Heart left ventricle (tissue), 16 donors: Measurements from ENCODE around the gene LRRC26. TPM values are rescaled to one million over a fixed set of nuclear protein-coding genes. Genes with fewer than 3 reads are reported as not detected.
A peak's percentile ranks its signal among the peaks of the same experiment; 100 is the strongest.

Source experiments
- ATAC-seq, 4 donors: fragments of 200-7000 bp; cut with Tn5 transposase; one replicate each; pipeline ENCODE4 v1.9.1; 2020 to 2022; ENCODE audit warnings: moderate library complexity in 4 of 4, mild to moderate bottlenecking in 3 of 4, moderate number of reproducible peaks in 1 of 4
- DNase-seq, 5 donors: peaks; one replicate each; pipeline ENCODE4 v3.0.0-alpha.2; 2020
- H3K27ac ChIP-seq, 12 donors: fragments of 200-600 bp; sonication (generic) in 4 of 12; one replicate each; pipeline versions ENCODE4 v1.5.0 to v1.8.0; 2016 to 2022; ENCODE audit warnings: mild to moderate bottlenecking in 2 of 12
- H3K27me3 ChIP-seq, 9 donors: fragments of 200-600 bp; sonication (generic) in 2 of 9; one replicate each; pipeline versions ENCODE4 v1.5.1 to v1.8.0; 2016 to 2022; ENCODE audit warnings: mild to moderate bottlenecking in 3 of 9
- H3K36me3 ChIP-seq, 9 donors: fragments of 200-600 bp; sonication (generic) in 2 of 9; one replicate each; pipeline versions ENCODE4 v1.5.0 to v1.8.0; 2018 to 2022; ENCODE audit warnings: mild to moderate bottlenecking in 2 of 9
- H3K4me1 ChIP-seq, 12 donors: fragments of 200-600 bp; sonication (generic) in 4 of 12; one replicate each; pipeline versions ENCODE4 v1.5.0 to v1.8.0; 2016 to 2022; ENCODE audit warnings: mild to moderate bottlenecking in 3 of 12
- H3K4me3 ChIP-seq, 12 donors: fragments of 200-600 bp; sonication (generic) in 4 of 12; one replicate each; pipeline versions ENCODE4 v1.5.0 to v1.8.0; 2017 to 2022; ENCODE audit warnings: mild to moderate bottlenecking in 9 of 12, moderate library complexity in 4 of 12
- H3K9me3 ChIP-seq, 12 donors: fragments of 200-600 bp; sonication (generic) in 4 of 12; one replicate each; pipeline versions ENCODE4 v1.5.0 to v1.8.0; 2016 to 2022; ENCODE audit warnings: mild to moderate bottlenecking in 1 of 12
- POLR2A ChIP-seq, 2 donors: fragments of 450-650 bp; IDR thresholded peaks; one replicate each; pipeline ENCODE4 v1.6.1; 2017; ENCODE audit warnings: antibody characterized with exemption in 2 of 2, mild to moderate bottlenecking in 2 of 2, moderate library complexity in 2 of 2
- WGBS, 4 donors: extraction: QIAGEN DNeasy Blood & Tissue Kit in 2 of 4; methylation state at CpG; one replicate each; pipeline versions ENCODE4 v1.1.5 to v1.1.7; 2013 to 2018; 5-methylcytosine and 5-hydroxymethylcytosine counted together
- intact Hi-C, 10 donors: fragments of 100-400 bp; cut with DNase I; formaldehyde crosslinking; loops; one replicate each; pipeline versions ENCODE4 v1.11.1 to v1.14.2; 2022
- polyA plus RNA-seq, 2 donors: library from polyadenylated mRNA; stranded (reverse); fragments of 200-250 nt; gene quantifications; one replicate each; pipeline ENCODE4 v1.2.3, GENCODE V29; 2013
- total RNA-seq, 9 donors: library from RNA; depleted of rRNA in 2 of 9; stranded (reverse); fragments of >200 nt in 2 of 9; fragmentation: NEBNext Ultra II Directional in 3 of 9; extraction: Animal tissue kit (Norgen Biotek cat#: 25700) in 3 of 9; gene quantifications; one replicate each; pipeline versions ENCODE4 v1.1.0 to v1.2.4, GENCODE V29; 2016 to 2023
- TF ChIP-seq, protein P1 (sequence below), 12 donors: fragments of 200-600 bp; sonication (generic) in 4 of 12; IDR thresholded peaks; one replicate each; pipeline versions ENCODE4 v1.5.0 to v1.8.0; 2018 to 2022; ENCODE audit warnings: antibody characterized with exemption in 12 of 12, mild to moderate bottlenecking in 5 of 12
- donor health status: ischemic (EF 13 %, LVEDD 7.1; RV severe dilation, severe dysfunction).
- donor health status: healthy with polysubstance abuse.
- donor health status: DM: no; HTN: yes; CAD: no.
- donor health status: DM: no; HTN: no; CAD: no.
- donor health status: ischemic (EF 25% LVEDD 6.9; RV normal size, moderate dysfunction).
- donor health status: ischemic (EF 25% LVEDD 5.7; RV mildly dilated, moderate dysfunction).
- donor health status: healthy.
- donor health status: DM: yes; HTN: yes; CAD: no.
- donor health status: ischemic (EF 35%, LVEDD 5.7; RV mildly dilated, moderate dysfunction).
- donor health status: nonischemic (EF 11% LVEDD 7.7; RV severe dilation, severe dysfunction).
- donor health status: DM: yes; HTN: yes; CAD: no.
- donor health status: PGD.
- donor health status: ischemic (EF 29% LVEDD 5.4; RV normal size, mild dysfunction).
- donor health status: nonischemic (EF 23%, LVEDD 6.1; RV moderate dilation, normal function).

The LRRC26 gene
- total and polyA plus RNA-seq, 11 donors = not detected

- DNase-seq (no peak), ATAC-seq (peak in 3 of 4 donors; percentile 54 to 84 (median 71))
Measured at GRCh38 chr9:137138722-137139467, 31.0 kb downstream of the LRRC26 start, which contains the start of gene GRIN1. Gene GRIN1 (plus strand): TSS chr9:137139154. CDS start chr9:137139487, 333 bp downstream.

DNA sequence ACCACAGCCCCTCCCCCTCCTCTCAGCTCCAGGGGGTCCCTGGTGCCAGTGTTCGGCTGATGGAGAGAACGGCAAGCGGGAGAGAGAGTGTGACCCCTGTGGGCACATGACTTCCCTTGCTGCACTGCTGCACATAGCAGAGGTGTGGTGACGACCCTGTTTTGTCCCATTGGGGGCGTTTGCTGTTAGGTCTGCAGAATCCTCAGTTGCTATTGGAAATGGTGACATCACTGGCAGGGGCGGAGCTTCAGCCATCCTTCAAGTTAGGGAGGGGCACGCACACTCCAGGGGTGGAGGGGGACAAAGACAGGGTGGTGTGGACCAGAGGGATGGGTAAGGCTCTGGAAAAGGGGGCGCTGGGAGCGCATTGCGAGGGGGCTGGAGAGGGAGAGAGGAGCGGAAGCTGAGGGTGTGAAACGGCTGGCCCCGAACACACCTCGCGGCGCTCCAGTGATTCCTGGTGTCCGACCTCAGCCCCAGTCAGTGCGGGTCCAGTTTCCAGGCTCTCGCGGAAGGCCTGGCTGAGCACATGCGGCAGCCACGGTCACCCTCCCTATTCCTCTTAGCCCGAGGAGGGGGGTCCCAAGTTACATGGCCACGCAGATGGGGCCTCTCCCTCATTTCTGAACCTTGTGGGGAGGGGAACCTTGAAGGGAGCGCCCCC, 31.7 kb downstream of the LRRC26 start:
- Histone ChIP-seq H3K9me3 (no peaks in the 10 kb centered on the region), H3K27ac (no peak overlapping the region), H3K4me1 (peaks cover 0 to 14% (median 1%) of the 10 kb centered on the region in 12 donors), H3K36me3 (no peaks in the 10 kb centered on the region), H3K4me3 (no peak overlapping the region), H3K27me3 (peaks cover 18 to 96% (median 75%) of the 10 kb centered on the region in 9 donors)
- no peak for TF ChIP-seq POLR2A (IDR thresholded peaks at IDR 0.05)
- TF ChIP-seq, protein P1, sequence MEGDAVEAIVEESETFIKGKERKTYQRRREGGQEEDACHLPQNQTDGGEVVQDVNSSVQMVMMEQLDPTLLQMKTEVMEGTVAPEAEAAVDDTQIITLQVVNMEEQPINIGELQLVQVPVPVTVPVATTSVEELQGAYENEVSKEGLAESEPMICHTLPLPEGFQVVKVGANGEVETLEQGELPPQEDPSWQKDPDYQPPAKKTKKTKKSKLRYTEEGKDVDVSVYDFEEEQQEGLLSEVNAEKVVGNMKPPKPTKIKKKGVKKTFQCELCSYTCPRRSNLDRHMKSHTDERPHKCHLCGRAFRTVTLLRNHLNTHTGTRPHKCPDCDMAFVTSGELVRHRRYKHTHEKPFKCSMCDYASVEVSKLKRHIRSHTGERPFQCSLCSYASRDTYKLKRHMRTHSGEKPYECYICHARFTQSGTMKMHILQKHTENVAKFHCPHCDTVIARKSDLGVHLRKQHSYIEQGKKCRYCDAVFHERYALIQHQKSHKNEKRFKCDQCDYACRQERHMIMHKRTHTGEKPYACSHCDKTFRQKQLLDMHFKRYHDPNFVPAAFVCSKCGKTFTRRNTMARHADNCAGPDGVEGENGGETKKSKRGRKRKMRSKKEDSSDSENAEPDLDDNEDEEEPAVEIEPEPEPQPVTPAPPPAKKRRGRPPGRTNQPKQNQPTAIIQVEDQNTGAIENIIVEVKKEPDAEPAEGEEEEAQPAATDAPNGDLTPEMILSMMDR (IDR thresholded peaks at IDR 0.05) = no peak
- ATAC-seq = no peak
- 1 to 11% (median 7%) methylated on average over 12 to 25 of the region's 25 CpGs for WGBS, 4 donors
- intact Hi-C loops = loop anchor here in 1 of 10 donors (5.0 kb wide), 1 partner anchor 49 kb away; the partner anchor contains the start of genes ANAPC2 and SSNA1
- DNase-seq = no peak

More at GRCh38 chr9:137138722-137139467, 31.0 kb downstream of the LRRC26 start, which contains the start of gene GRIN1:
- H3K4me3 ChIP-seq = peak within 1 kb of the TSS in 6 of 12 donors; percentile 8 to 37 (median 24)
- H3K9me3 ChIP-seq = no peaks in the 10 kb centered on the region
- no peak within 1 kb of the TSS for H3K27ac ChIP-seq
- peaks cover 25 to 96% (median 75%) of the 10 kb centered on the region in 9 donors for H3K27me3 ChIP-seq
- no peaks in the 10 kb centered on the region for H3K36me3 ChIP-seq
- 6 to 11% (median 7%) methylated on average over 21 to 104 of the region's 104 CpGs for WGBS, 4 donors
- peaks cover 0 to 14% (median 1%) of the 10 kb centered on the region in 12 donors for H3K4me1 ChIP-seq
- intact Hi-C loops = loop anchor here in 1 of 10 donors (5.0 kb wide), 1 partner anchor 48 kb away; the partner anchor contains the start of genes ANAPC2 and SSNA1
- TF ChIP-seq POLR2A (IDR thresholded peaks at IDR 0.05) = no peak
- TF ChIP-seq, protein P1 (IDR thresholded peaks at IDR 0.05) = no peak

- DNase-seq = no peak
- H3K36me3 ChIP-seq = no peaks in the 10 kb centered on the region
- intact Hi-C loops = loop anchor here in 1 of 10 donors (5.0 kb wide), 1 partner anchor 50 kb away; the partner anchor contains the start of genes ANAPC2 and SSNA1
- H3K27me3 ChIP-seq = peaks cover 17 to 90% (median 64%) of the 10 kb centered on the region in 9 donors
- peaks cover 0 to 14% (median 1%) of the 10 kb centered on the region in 12 donors for H3K4me1 ChIP-seq
- ATAC-seq = no peak
- H3K4me3 ChIP-seq = no peak overlapping the region
- WGBS, 4 donors = 71 to 72% (median 71%) methylated on average over 20 to 23 of the region's 23 CpGs
- no peak overlapping the region for H3K27ac ChIP-seq
- H3K9me3 ChIP-seq = no peaks in the 10 kb centered on the region
- TF ChIP-seq, protein P1 (IDR thresholded peaks at IDR 0.05) = no peak
- TF ChIP-seq POLR2A (IDR thresholded peaks at IDR 0.05) = no peak
Measured at GRCh38 chr9:137136881-137137607, 32.8 kb downstream of the LRRC26 start.
